K562 (cell line): ENCODE data around the gene BTBD3. TPM values are rescaled to one million over a fixed set of nuclear protein-coding genes. Genes with fewer than 3 reads are reported as not detected.

Experiments used
- ATAC-seq: fragments of 200-7000 bp; cut with Tn5 transposase; 3 replicates; pipeline ENCODE4 v1.9.1; 2020; ENCODE audit warnings: moderate library complexity
- BruUV-seq: library from RNA; stranded (reverse); fragments of 400-500 nt; replicated peaks from 2 replicates; lab custom pipeline; 2021; lab: Mats Ljungman, UMichigan
- CTCF ChIA-PET: fragments of 300-600 bp; formaldehyde crosslinking; extraction: SDS; loops from one replicate; lab custom pipeline; 2021; ENCODE audit warnings: low intra/inter-chr PET ratio; lab: Yijun Ruan, JAX
- POLR2A ChIA-PET: fragments of 300-600, 350-650 bp; sonication (Branson Sonifier 250); formaldehyde crosslinking; extraction: SDS; loops from one replicate; lab custom pipeline; 2021; ENCODE audit warnings: antibody characterized with exemption, inconsistent platforms; lab: Yijun Ruan, JAX
- DNase-seq, 4 experiments: peaks; one replicate each; pipeline versions ENCODE4 v3.0.0 to v3.0.0-alpha.2; 2011 to 2018; ENCODE audit warnings: low spot score in 3 of 4, mixed read lengths in 3 of 4; ENCODE audit errors: extremely low read depth in 1 of 4
- FAIRE-seq: peaks from 2 replicates; lab custom pipeline; 2011; peaks lifted over from hg19 to GRCh38; lab: Jason Lieb, UNC
- H2AFZ ChIP-seq: 2 replicates; pipeline ENCODE4 v1.6.0; 2011; ENCODE audit warnings: low read depth, low read length, control low read depth, inconsistent platforms
- H3K27ac ChIP-seq: fragments of 200-600 bp; 3 replicates; pipeline ENCODE4 v1.8.0; 2011; ENCODE audit warnings: low read depth, mild to moderate bottlenecking, control low read depth, inconsistent platforms, low read length, moderate library complexity, mixed read lengths; ENCODE audit errors: extremely low read depth
- H3K27me3 ChIP-seq, 2 experiments: fragments of 300-600 bp in 1 of 2; 2 replicates in 1 of 2; 3 replicates in 1 of 2; pipeline versions ENCODE4 v1.6.0 to v1.8.0; 2011; ENCODE audit warnings: inconsistent platforms in 2 of 2, low read length in 2 of 2, mild to moderate bottlenecking in 1 of 2, mixed read lengths in 1 of 2, moderate library complexity in 1 of 2; ENCODE audit not compliant: control insufficient read depth in 2 of 2, insufficient read depth in 2 of 2
- H3K36me3 ChIP-seq: fragments of 300-600 bp; 3 replicates; pipeline ENCODE4 v1.8.0; 2011; ENCODE audit warnings: mild to moderate bottlenecking, low read length, inconsistent platforms; ENCODE audit not compliant: control insufficient read depth, insufficient read depth
- H3K4me1 ChIP-seq, 2 experiments: fragments of 200-600 bp in 1 of 2; replicated peaks in 1 of 2; 2 replicates in 1 of 2; 3 replicates in 1 of 2; pipeline versions ENCODE4 v1.5.1 to v1.8.0; 2011; ENCODE audit warnings: inconsistent platforms in 2 of 2, low read length in 2 of 2, mild to moderate bottlenecking in 1 of 2, mixed read lengths in 1 of 2, moderate library complexity in 1 of 2; ENCODE audit not compliant: control insufficient read depth in 2 of 2, insufficient read depth in 2 of 2
- H3K4me2 ChIP-seq: 2 replicates; pipeline ENCODE4 v1.6.1; 2011; ENCODE audit warnings: low read length, control low read depth, inconsistent platforms, mixed read lengths; ENCODE audit not compliant: insufficient read depth
- H3K4me3 ChIP-seq: fragments of 200-600 bp; sonication (generic), shearing (Covaris generic); 2 replicates; pipeline ENCODE4 v1.5.1; 2016; ENCODE audit warnings: control low read depth, inconsistent platforms
- H3K79me2 ChIP-seq: fragments of 200-600 bp; 3 replicates; pipeline ENCODE4 v1.8.0; 2011; ENCODE audit warnings: low read length, inconsistent platforms; ENCODE audit not compliant: control insufficient read depth, insufficient read depth
- H3K9ac ChIP-seq, 2 experiments: 2 replicates each; pipeline versions ENCODE4 v1.6.0 to v1.6.1; 2011; ENCODE audit warnings: low read depth in 2 of 2, low read length in 2 of 2, control low read depth in 1 of 2, inconsistent platforms in 1 of 2, mild to moderate bottlenecking in 1 of 2, mixed read lengths in 1 of 2; ENCODE audit not compliant: insufficient read depth in 1 of 2
- H3K9me1 ChIP-seq: one replicate; pipeline ENCODE4 v1.6.0; 2011; ENCODE audit warnings: inconsistent platforms, mild to moderate bottlenecking, low read length, moderate library complexity; ENCODE audit not compliant: control insufficient read depth, insufficient read depth
- H3K9me3 ChIP-seq: replicated peaks from 2 replicates; pipeline ENCODE4 v1.5.1; 2011; ENCODE audit warnings: low read depth, low read length, inconsistent platforms; ENCODE audit not compliant: control insufficient read depth, insufficient read depth
- H4K20me1 ChIP-seq: replicated peaks from 2 replicates; pipeline ENCODE4 v1.6.1; 2011; ENCODE audit warnings: low read length, inconsistent platforms, mixed read lengths; ENCODE audit not compliant: control insufficient read depth, insufficient read depth
- BRD4 ChIP-seq: fragments of 200-600 bp; sonication (generic); IDR thresholded peaks from 2 replicates; pipeline ENCODE4 v1.6.1; 2017; ENCODE audit warnings: inconsistent platforms
- KDM5B ChIP-seq: fragments of 200-600 bp; sonication (generic); IDR thresholded peaks from 2 replicates; pipeline ENCODE4 v1.6.1; 2012; ENCODE audit warnings: low read depth, mild to moderate bottlenecking, moderate library complexity, low read length, control low read depth, inconsistent platforms; ENCODE audit not compliant: insufficient replicate concordance
- MBD1 ChIP-seq: fragments of 250-450 bp; sonication (Bioruptor Pico); IDR thresholded peaks from 2 replicates; pipeline ENCODE4 v1.8.0; 2022; ENCODE audit warnings: inconsistent platforms
- MXI1 ChIP-seq: IDR thresholded peaks from 2 replicates; pipeline ENCODE4 v1.6.1; 2011; ENCODE audit warnings: low read depth, mild to moderate bottlenecking, improper control_type of control experiment, low read length
- NBN ChIP-seq: fragments of 450-650 bp; IDR thresholded peaks from 2 replicates; pipeline ENCODE4 v1.6.1; 2016; ENCODE audit warnings: low read depth, mild to moderate bottlenecking
- SMARCA4 ChIP-seq: fragments of 450-650 bp; IDR thresholded peaks from 2 replicates; pipeline ENCODE4 v1.6.1; 2016
- SMARCB1 ChIP-seq: IDR thresholded peaks from 2 replicates; pipeline ENCODE4 v1.6.1; 2011; ENCODE audit warnings: improper control_type of control experiment, low read depth; ENCODE audit not compliant: insufficient read length
- ZFX ChIP-seq: sonication (generic); formaldehyde crosslinking; IDR thresholded peaks from 2 replicates; pipeline ENCODE4 v1.8.0; 2022; ENCODE audit warnings: mild to moderate bottlenecking, missing genetic modification reagents, moderate library complexity
- WGBS: fragments of 100-300 bp; shearing (Covaris generic); methylation state at CpG from one replicate; pipeline ENCODE4 v1.1.6; 2016; ENCODE audit warnings: low coverage, mixed read lengths; ENCODE audit not compliant: insufficient coverage; ENCODE audit errors: missing lambda C conversion rate; 5-methylcytosine and 5-hydroxymethylcytosine counted together
- in situ Hi-C: fragments of 300-500 bp; cut with MboI; formaldehyde crosslinking; loops from 4 replicates; pipeline ENCODE4 v1.15.0; 2018; ENCODE audit warnings: inconsistent platforms, mixed read lengths
- intact Hi-C: fragments of 100-400 bp; cut with micrococcal nuclease; formaldehyde crosslinking; loops from 2 replicates; pipeline ENCODE4 v1.14.2; 2022
- polyA plus RNA-seq, 8 experiments: library from polyadenylated mRNA; depleted of rRNA in 4 of 8; stranded (reverse) in 5 of 8; unstranded in 3 of 8; fragments of >200 nt; fragmentation: Nextera tagmentation in 2 of 8; fragmentation: Illumina TruSeq in 1 of 8; extraction: Ambion mirVana in 2 of 8; extraction: Trizol in 1 of 8; gene quantifications; 2 replicates each; pipeline versions ENCODE4 v1.2.1 to v1.2.3, GENCODE V29; 2011 to 2014; ENCODE audit warnings: inconsistent platforms in 1 of 8, missing spikeins in 1 of 8
- total RNA-seq, 7 experiments: library from RNA; depleted of rRNA in 6 of 7; stranded (reverse); fragments of >200 nt in 6 of 7; fragmentation: Illumina TruSeq in 2 of 7; extraction: Trizol in 2 of 7; gene quantifications; 2 replicates each; pipeline versions ENCODE4 v1.2.1 to v1.2.3, GENCODE V29; 2011 to 2021; ENCODE audit warnings: low replicate concordance in 1 of 7
- TF ChIP-seq, protein P1 (sequence below): sonication (generic); formaldehyde crosslinking; IDR thresholded peaks from 2 replicates; pipeline ENCODE4 v1.5.0; 2020; ENCODE audit warnings: missing genetic modification reagents
- TF ChIP-seq, protein P2 (sequence below): fragments of 250-450 bp; sonication (Bioruptor Pico); IDR thresholded peaks from 2 replicates; pipeline ENCODE4 v1.8.0; 2021; ENCODE audit warnings: moderate library complexity, mild to moderate bottlenecking, inconsistent platforms

Gene BTBD3
- total and polyA plus RNA-seq, 9 of the 15 experiments (the other 6 are each of a cell fraction or from before 2014, with no cell fraction given) = 1.8 to 11.4 (median 6.4) TPM

DNA sequence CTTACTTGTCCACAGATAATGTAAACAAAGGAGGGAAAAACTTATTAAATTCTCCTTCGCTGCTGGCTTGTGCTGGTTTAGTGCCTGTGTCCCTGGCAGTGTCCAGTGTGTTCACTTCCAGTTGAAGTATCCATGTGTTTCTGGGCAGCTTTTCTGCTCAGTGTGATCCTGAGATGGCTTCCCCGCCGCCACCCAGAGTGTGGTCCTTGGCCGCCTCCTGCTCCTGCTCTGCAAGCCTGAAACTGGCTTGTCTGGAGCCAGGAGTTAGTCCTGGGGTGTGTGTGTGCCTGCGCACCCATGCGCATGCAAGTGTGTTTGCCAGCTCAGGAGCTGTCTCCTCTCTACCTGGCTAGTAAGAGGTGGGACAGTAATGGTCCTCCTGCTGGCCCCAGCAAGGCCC lies 7.2 kb downstream of the BTBD3 start:
- no peaks in the 10 kb centered on the region for H3K27me3 ChIP-seq
- intact Hi-C loops = no loop called here
- H3K4me1 ChIP-seq = no peaks in the 10 kb centered on the region
- POLR2A ChIA-PET = no interaction called here
- no peak overlapping the region for H3K9ac ChIP-seq
- DNase-seq (no peak), FAIRE-seq (no peak), ATAC-seq (no peak)
- CTCF ChIA-PET = no interaction called here
- 33% methylated on average over 6 of the region's 6 CpGs for WGBS
- no peak overlapping the region for H3K27ac ChIP-seq
- in situ Hi-C loops = no loop called here
- no peaks in the 10 kb centered on the region for H3K36me3 ChIP-seq
- no peaks in the 10 kb centered on the region for H3K79me2 ChIP-seq
- no peaks in the 10 kb centered on the region for H3K9me3 ChIP-seq
- H3K4me2 ChIP-seq = no peak overlapping the region
- H3K9me1 ChIP-seq = no peaks in the 10 kb centered on the region
- H3K4me3 ChIP-seq = no peak overlapping the region
- no TSS peak for BruUV-seq
- no peak for TF ChIP-seq KDM5B
- TF ChIP-seq, protein P1, sequence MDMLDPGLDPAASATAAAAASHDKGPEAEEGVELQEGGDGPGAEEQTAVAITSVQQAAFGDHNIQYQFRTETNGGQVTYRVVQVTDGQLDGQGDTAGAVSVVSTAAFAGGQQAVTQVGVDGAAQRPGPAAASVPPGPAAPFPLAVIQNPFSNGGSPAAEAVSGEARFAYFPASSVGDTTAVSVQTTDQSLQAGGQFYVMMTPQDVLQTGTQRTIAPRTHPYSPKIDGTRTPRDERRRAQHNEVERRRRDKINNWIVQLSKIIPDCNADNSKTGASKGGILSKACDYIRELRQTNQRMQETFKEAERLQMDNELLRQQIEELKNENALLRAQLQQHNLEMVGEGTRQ (CRISPR knock-in tag) = no peak
- TF ChIP-seq, protein P2, sequence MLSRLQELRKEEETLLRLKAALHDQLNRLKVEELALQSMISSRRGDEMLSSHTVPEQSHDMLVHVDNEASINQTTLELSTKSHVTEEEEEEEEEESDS (CRISPR knock-in tag) = no peak
- no peak for TF ChIP-seq NBN
- TF ChIP-seq MXI1 = no peak
- TF ChIP-seq MBD1 (CRISPR knock-in tag) = no peak
- no peak for TF ChIP-seq SMARCA4
- no peak for TF ChIP-seq SMARCB1
- TF ChIP-seq ZFX (CRISPR knock-in tag) = no peak
- TF ChIP-seq BRD4 = no peak
- TF ChIP-seq, all 486 proteins: peak for 0
- Histone ChIP-seq H4K20me1 (no peaks in the 10 kb centered on the region), H2AFZ (no peak overlapping the region)
